ENCODE measurements around the gene PCBP2.

- TF ChIP-seq, protein P1, sequence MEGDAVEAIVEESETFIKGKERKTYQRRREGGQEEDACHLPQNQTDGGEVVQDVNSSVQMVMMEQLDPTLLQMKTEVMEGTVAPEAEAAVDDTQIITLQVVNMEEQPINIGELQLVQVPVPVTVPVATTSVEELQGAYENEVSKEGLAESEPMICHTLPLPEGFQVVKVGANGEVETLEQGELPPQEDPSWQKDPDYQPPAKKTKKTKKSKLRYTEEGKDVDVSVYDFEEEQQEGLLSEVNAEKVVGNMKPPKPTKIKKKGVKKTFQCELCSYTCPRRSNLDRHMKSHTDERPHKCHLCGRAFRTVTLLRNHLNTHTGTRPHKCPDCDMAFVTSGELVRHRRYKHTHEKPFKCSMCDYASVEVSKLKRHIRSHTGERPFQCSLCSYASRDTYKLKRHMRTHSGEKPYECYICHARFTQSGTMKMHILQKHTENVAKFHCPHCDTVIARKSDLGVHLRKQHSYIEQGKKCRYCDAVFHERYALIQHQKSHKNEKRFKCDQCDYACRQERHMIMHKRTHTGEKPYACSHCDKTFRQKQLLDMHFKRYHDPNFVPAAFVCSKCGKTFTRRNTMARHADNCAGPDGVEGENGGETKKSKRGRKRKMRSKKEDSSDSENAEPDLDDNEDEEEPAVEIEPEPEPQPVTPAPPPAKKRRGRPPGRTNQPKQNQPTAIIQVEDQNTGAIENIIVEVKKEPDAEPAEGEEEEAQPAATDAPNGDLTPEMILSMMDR (IDR thresholded peaks at IDR 0.05), result no peak
- no peak for TF ChIP-seq POLR2AphosphoS5 (IDR thresholded peaks at IDR 0.05)
- TF ChIP-seq POLR2A (IDR thresholded peaks at IDR 0.05; ENCODE audit: low read depth), result no peak
- no peak for TF ChIP-seq EP300 (IDR thresholded peaks at IDR 0.05)
Measured at GRCh38 chr12:53430116-53430515, 21.8 kb upstream of the PCBP2 start.

All from esophagus muscularis mucosa (tissue), 4 donors.